ENCODE data around the gene JMJD7.

The JMJD7 gene

GRCh38 chr15:41834096-41834495 is 6.2 kb downstream of the JMJD7 start:
- H3K36me3 ChIP-seq (ENCODE audit: control insufficient read depth, insufficient read depth, low read length) = peaks cover 12% of the 10 kb centered on the region
- no peaks in the 10 kb centered on the region for H3K27me3 ChIP-seq (ENCODE audit: control insufficient read depth, insufficient read depth, low read length)
- H3K4me3 ChIP-seq (ENCODE audit: low read depth, low read length) = no peak overlapping the region
- H3K27ac ChIP-seq (ENCODE audit: low read depth, low read length) = no peak overlapping the region
- no peak overlapping the region for H3K9ac ChIP-seq (ENCODE audit: low read depth, low read length)
- H3K9me3 ChIP-seq (ENCODE audit: control insufficient read depth, insufficient read depth, low read length) = no peaks in the 10 kb centered on the region
- H3K4me1 ChIP-seq (ENCODE audit: control insufficient read depth, insufficient read depth, low read length) = no peaks in the 10 kb centered on the region

GRCh38 chr15:41836073-41836472 is 8.2 kb downstream of the JMJD7 start:
- Histone ChIP-seq H3K36me3 (ENCODE audit: control insufficient read depth, insufficient read depth, low read length) (peaks cover 12% of the 10 kb centered on the region), H3K27ac (ENCODE audit: low read depth, low read length) (no peak overlapping the region), H3K9ac (ENCODE audit: low read depth, low read length) (no peak overlapping the region), H3K27me3 (ENCODE audit: control insufficient read depth, insufficient read depth, low read length) (no peaks in the 10 kb centered on the region), H3K4me1 (ENCODE audit: control insufficient read depth, insufficient read depth, low read length) (no peaks in the 10 kb centered on the region), H3K4me3 (ENCODE audit: low read depth, low read length) (no peak overlapping the region), H3K9me3 (ENCODE audit: control insufficient read depth, insufficient read depth, low read length) (no peaks in the 10 kb centered on the region)

GRCh38 chr15:41836713-41837454 is 9.0 kb downstream of the JMJD7 start:
- no peak overlapping the region for H3K27ac ChIP-seq (ENCODE audit: low read depth, low read length)
- H3K27me3 ChIP-seq (ENCODE audit: control insufficient read depth, insufficient read depth, low read length) = no peaks in the 10 kb centered on the region
- no peaks in the 10 kb centered on the region for H3K4me1 ChIP-seq (ENCODE audit: control insufficient read depth, insufficient read depth, low read length)
- no peaks in the 10 kb centered on the region for H3K9me3 ChIP-seq (ENCODE audit: control insufficient read depth, insufficient read depth, low read length)
- no peak overlapping the region for H3K4me3 ChIP-seq (ENCODE audit: low read depth, low read length)
- peaks cover 6% of the 10 kb centered on the region for H3K36me3 ChIP-seq (ENCODE audit: control insufficient read depth, insufficient read depth, low read length)
- H3K9ac ChIP-seq (ENCODE audit: low read depth, low read length) = no peak overlapping the region

- Histone ChIP-seq H3K4me1 (ENCODE audit: control insufficient read depth, insufficient read depth, low read length) (no peaks in the 10 kb centered on the region), H3K4me3 (ENCODE audit: low read depth, low read length) (no peak within 1 kb of the TSS), H3K9ac (ENCODE audit: low read depth, low read length) (no peak within 1 kb of the TSS), H3K36me3 (ENCODE audit: control insufficient read depth, insufficient read depth, low read length) (no peaks in the 10 kb centered on the region), H3K27me3 (ENCODE audit: control insufficient read depth, insufficient read depth, low read length) (no peaks in the 10 kb centered on the region), H3K9me3 (ENCODE audit: control insufficient read depth, insufficient read depth, low read length) (no peaks in the 10 kb centered on the region), H3K27ac (ENCODE audit: low read depth, low read length) (no peak within 1 kb of the TSS)
Measured at GRCh38 chr15:41838400-41838897, 10.6 kb downstream of the JMJD7 start, which contains the start of gene PLA2G4B. TSS of gene PLA2G4B (plus strand) at chr15:41838847. CDS start at chr15:41838914, 67 bp downstream.

GRCh38 chr15:41839781-41840491 is 12.0 kb downstream of the JMJD7 start:
- Histone ChIP-seq H3K4me1 (ENCODE audit: control insufficient read depth, insufficient read depth, low read length) (no peaks in the 10 kb centered on the region), H3K27me3 (ENCODE audit: control insufficient read depth, insufficient read depth, low read length) (no peaks in the 10 kb centered on the region), H3K4me3 (ENCODE audit: low read depth, low read length) (no peak overlapping the region), H3K36me3 (ENCODE audit: control insufficient read depth, insufficient read depth, low read length) (peaks cover 4% of the 10 kb centered on the region; the same call in 1 of the 2 replicates), H3K9ac (ENCODE audit: low read depth, low read length) (no peak overlapping the region), H3K9me3 (ENCODE audit: control insufficient read depth, insufficient read depth, low read length) (no peaks in the 10 kb centered on the region), H3K27ac (ENCODE audit: low read depth, low read length) (no peak overlapping the region)

- Histone ChIP-seq H3K4me3 (ENCODE audit: low read depth, low read length) (no peak overlapping the region), H3K27ac (ENCODE audit: low read depth, low read length) (no peak overlapping the region), H3K36me3 (ENCODE audit: control insufficient read depth, insufficient read depth, low read length) (peaks cover 11% of the 10 kb centered on the region; the same call in 1 of the 2 replicates), H3K9me3 (ENCODE audit: control insufficient read depth, insufficient read depth, low read length) (no peaks in the 10 kb centered on the region), H3K9ac (ENCODE audit: low read depth, low read length) (no peak overlapping the region), H3K27me3 (ENCODE audit: control insufficient read depth, insufficient read depth, low read length) (no peaks in the 10 kb centered on the region), H3K4me1 (ENCODE audit: control insufficient read depth, insufficient read depth, low read length) (no peaks in the 10 kb centered on the region)
Measured at GRCh38 chr15:41840673-41841072, 12.8 kb downstream of the JMJD7 start.

GRCh38 chr15:41841131-41841530 is 13.2 kb downstream of the JMJD7 start:
- Histone ChIP-seq H3K36me3 (ENCODE audit: control insufficient read depth, insufficient read depth, low read length) (peaks cover 14% of the 10 kb centered on the region; the same call in 1 of the 2 replicates), H3K27ac (ENCODE audit: low read depth, low read length) (no peak overlapping the region), H3K9ac (ENCODE audit: low read depth, low read length) (no peak overlapping the region), H3K27me3 (ENCODE audit: control insufficient read depth, insufficient read depth, low read length) (no peaks in the 10 kb centered on the region), H3K4me3 (ENCODE audit: low read depth, low read length) (no peak overlapping the region), H3K4me1 (ENCODE audit: control insufficient read depth, insufficient read depth, low read length) (no peaks in the 10 kb centered on the region), H3K9me3 (ENCODE audit: control insufficient read depth, insufficient read depth, low read length) (no peaks in the 10 kb centered on the region)

- no peak overlapping the region for H3K4me3 ChIP-seq (ENCODE audit: low read depth, low read length)
- no peak overlapping the region for H3K27ac ChIP-seq (ENCODE audit: low read depth, low read length)
- no peak overlapping the region for H3K9ac ChIP-seq (ENCODE audit: low read depth, low read length)
- no peaks in the 10 kb centered on the region for H3K27me3 ChIP-seq (ENCODE audit: control insufficient read depth, insufficient read depth, low read length)
- H3K36me3 ChIP-seq (ENCODE audit: control insufficient read depth, insufficient read depth, low read length) = peaks cover 24% of the 10 kb centered on the region; the same call in 1 of the 2 replicates
- H3K9me3 ChIP-seq (ENCODE audit: control insufficient read depth, insufficient read depth, low read length) = no peaks in the 10 kb centered on the region
- H3K4me1 ChIP-seq (ENCODE audit: control insufficient read depth, insufficient read depth, low read length) = no peaks in the 10 kb centered on the region
Measured at GRCh38 chr15:41842229-41842628, 14.3 kb downstream of the JMJD7 start.

- Histone ChIP-seq H3K27ac (ENCODE audit: low read depth, low read length) (no peak overlapping the region), H3K27me3 (ENCODE audit: control insufficient read depth, insufficient read depth, low read length) (no peaks in the 10 kb centered on the region), H3K36me3 (ENCODE audit: control insufficient read depth, insufficient read depth, low read length) (peaks cover 35% of the 10 kb centered on the region), H3K4me1 (ENCODE audit: control insufficient read depth, insufficient read depth, low read length) (no peaks in the 10 kb centered on the region), H3K4me3 (ENCODE audit: low read depth, low read length) (no peak overlapping the region), H3K9me3 (ENCODE audit: control insufficient read depth, insufficient read depth, low read length) (no peaks in the 10 kb centered on the region), H3K9ac (ENCODE audit: low read depth, low read length) (no peak overlapping the region)
Measured at GRCh38 chr15:41843571-41843970, 15.7 kb downstream of the JMJD7 start.

- Histone ChIP-seq H3K9ac (ENCODE audit: low read depth, low read length) (no peak overlapping the region), H3K36me3 (ENCODE audit: control insufficient read depth, insufficient read depth, low read length) (peaks cover 37% of the 10 kb centered on the region), H3K27ac (ENCODE audit: low read depth, low read length) (no peak overlapping the region), H3K4me1 (ENCODE audit: control insufficient read depth, insufficient read depth, low read length) (no peaks in the 10 kb centered on the region), H3K4me3 (ENCODE audit: low read depth, low read length) (no peak overlapping the region), H3K9me3 (ENCODE audit: control insufficient read depth, insufficient read depth, low read length) (no peaks in the 10 kb centered on the region), H3K27me3 (ENCODE audit: control insufficient read depth, insufficient read depth, low read length) (no peaks in the 10 kb centered on the region)
Measured at GRCh38 chr15:41844814-41845213, 16.9 kb downstream of the JMJD7 start.

- Histone ChIP-seq H3K4me1 (ENCODE audit: control insufficient read depth, insufficient read depth, low read length) (no peaks in the 10 kb centered on the region), H3K9ac (ENCODE audit: low read depth, low read length) (no peak overlapping the region), H3K27me3 (ENCODE audit: control insufficient read depth, insufficient read depth, low read length) (no peaks in the 10 kb centered on the region), H3K9me3 (ENCODE audit: control insufficient read depth, insufficient read depth, low read length) (no peaks in the 10 kb centered on the region), H3K4me3 (ENCODE audit: low read depth, low read length) (no peak overlapping the region), H3K36me3 (ENCODE audit: control insufficient read depth, insufficient read depth, low read length) (peaks cover 37% of the 10 kb centered on the region), H3K27ac (ENCODE audit: low read depth, low read length) (no peak overlapping the region)
Measured at GRCh38 chr15:41847206-41847605, 19.3 kb downstream of the JMJD7 start.

Measured in HUES48 (cell line).